Activated CD8-positive, alpha-beta T cell treated with anti-CD3 and anti-CD28 coated beads for 36 hours (primary cell): Measurements from ENCODE around the gene SBF2. TPM values are rescaled to one million over a fixed set of nuclear protein-coding genes. Genes with fewer than 3 reads are reported as not detected.
"Not testable (repeated sequence)": the region's sequence is repeated elsewhere in the genome, so short reads cannot be mapped to it uniquely, and the experiment has no call there.

Experiments used
- ATAC-seq: fragments of 200-7000 bp; cut with Tn5 transposase; one replicate; pipeline ENCODE4 v1.10.0; 2021; ENCODE audit warnings: mild to moderate bottlenecking, moderate library complexity
- CTCF ChIA-PET: fragments of 350-600 bp; sonication (Branson Sonifier 250); formaldehyde crosslinking; loops from one replicate; lab custom pipeline; 2021; ENCODE audit warnings: antibody characterized with exemption; lab: Charles Lee
- POLR2A ChIA-PET: fragments of 350-600 bp; sonication (Branson Sonifier 250); formaldehyde crosslinking; loops from one replicate; lab custom pipeline; 2021; ENCODE audit warnings: antibody characterized with exemption; lab: Charles Lee
- DNase-seq: peaks from one replicate; pipeline ENCODE4 v3.0.0-alpha.2; 2020
- H3K27ac Mint-ChIP-seq: one replicate; pipeline ENCODE4 v1.8.0; 2021; ENCODE audit warnings: mild to moderate bottlenecking, mixed read lengths
- H3K27me3 Mint-ChIP-seq: one replicate; pipeline ENCODE4 v1.8.0; 2021; ENCODE audit warnings: mixed read lengths
- H3K36me3 Mint-ChIP-seq: one replicate; pipeline ENCODE4 v1.8.0; 2021; ENCODE audit warnings: low read depth, mixed read lengths
- H3K4me1 Mint-ChIP-seq: one replicate; pipeline ENCODE4 v1.8.0; 2021; ENCODE audit warnings: low read depth, mixed read lengths
- H3K4me3 Mint-ChIP-seq: one replicate; pipeline ENCODE4 v1.8.0; 2021; ENCODE audit warnings: mild to moderate bottlenecking, moderate library complexity, mixed read lengths
- H3K9me3 Mint-ChIP-seq: one replicate; pipeline ENCODE4 v1.8.0; 2021; ENCODE audit warnings: mixed read lengths
- CTCF ChIP-seq: fragments of 200-600 bp; IDR thresholded peaks from one replicate; pipeline ENCODE4 v1.8.0; 2022; ENCODE audit warnings: antibody characterized with exemption, mild to moderate bottlenecking
- intact Hi-C: fragments of 100-400 bp; cut with micrococcal nuclease; formaldehyde crosslinking; loops from one replicate; pipeline ENCODE4 v1.10.0; 2022
- total RNA-seq, 2 experiments: library from RNA; stranded (reverse); gene quantifications; one replicate each; pipeline ENCODE4 v1.2.3, GENCODE V29; 2021

Gene SBF2
- total RNA-seq, 2 experiments from 2014 or later = 10.0 to 11.0 TPM

- Mint-ChIP-seq H3K4me1 (no peaks in the 10 kb centered on the region), H3K9me3 (no peaks in the 10 kb centered on the region), H3K27ac (no peak overlapping the region), H3K27me3 (no peaks in the 10 kb centered on the region), H3K36me3 (no peaks in the 10 kb centered on the region), H3K4me3 (no peak overlapping the region)
- no peak for DNase-seq
- TF ChIP-seq CTCF = no peak
- ChIA-PET CTCF (no interaction called here), POLR2A (interaction anchor here (0.6 kb wide), 1 partner anchor 381 kb away, joined by 4 read pairs; no protein-coding TSS in a partner anchor)
- ATAC-seq = no peak
- intact Hi-C loops = no loop called here
Observed at GRCh38 chr11:9905960-9906791, 387.8 kb downstream of the SBF2 start.

- Mint-ChIP-seq H3K4me1 (no peaks in the 10 kb centered on the region), H3K27ac (no peak overlapping the region), H3K27me3 (no peaks in the 10 kb centered on the region), H3K36me3 (no peaks in the 10 kb centered on the region), H3K4me3 (no peak overlapping the region), H3K9me3 (no peaks in the 10 kb centered on the region)
- ChIA-PET CTCF (no interaction called here), POLR2A (no interaction called here)
- ATAC-seq (no peak), DNase-seq (no peak)
- TF ChIP-seq CTCF = no peak
- intact Hi-C loops = no loop called here
Observed at GRCh38 chr11:9905501-9905951, 388.5 kb downstream of the SBF2 start.

GRCh38 chr11:9903579-9903978, 390.4 kb downstream of the SBF2 start:
- intact Hi-C loops = no loop called here
- Mint-ChIP-seq H3K9me3 (no peaks in the 10 kb centered on the region), H3K4me3 (no peak overlapping the region), H3K27me3 (no peaks in the 10 kb centered on the region), H3K4me1 (no peaks in the 10 kb centered on the region), H3K27ac (no peak overlapping the region), H3K36me3 (no peaks in the 10 kb centered on the region)
- no peak for DNase-seq
- TF ChIP-seq CTCF = no peak
- POLR2A ChIA-PET = no interaction called here
- CTCF ChIA-PET = interaction anchor here (1.2 to 1.7 kb wide), 2 partner anchors 10 to 173 kb away, joined by 4 to 6 read pairs; no protein-coding TSS in a partner anchor
- no peak for ATAC-seq

GRCh38 chr11:9901943-9902342, 392.1 kb downstream of the SBF2 start:
- Mint-ChIP-seq H3K36me3 (no peaks in the 10 kb centered on the region), H3K27ac (no peak overlapping the region), H3K4me3 (no peak overlapping the region), H3K27me3 (no peaks in the 10 kb centered on the region), H3K9me3 (no peaks in the 10 kb centered on the region), H3K4me1 (no peaks in the 10 kb centered on the region)
- intact Hi-C loops = no loop called here
- ChIA-PET POLR2A (no interaction called here), CTCF (no interaction called here)
- DNase-seq = no peak
- no peak for TF ChIP-seq CTCF
- ATAC-seq = no peak

GRCh38 chr11:9900253-9900652, 393.8 kb downstream of the SBF2 start:
- POLR2A ChIA-PET, ATAC-seq, CTCF ChIA-PET, intact Hi-C loops, H3K27ac Mint-ChIP-seq, H3K36me3 Mint-ChIP-seq, H3K4me1 Mint-ChIP-seq, H3K9me3 Mint-ChIP-seq, DNase-seq, H3K4me3 Mint-ChIP-seq, H3K27me3 Mint-ChIP-seq: not testable (repeated sequence)
